ENCODE data around the gene FOXK1. TPM values are rescaled to one million over a fixed set of nuclear protein-coding genes. Genes with fewer than 3 reads are reported as not detected.
"Not testable (repeated sequence)": the region's sequence is repeated elsewhere in the genome, so short reads cannot be mapped to it uniquely, and the experiment has no call there.

Gene FOXK1
- total RNA-seq, 1 experiment from 2014 or later: 17.4 TPM

- Histone ChIP-seq H3K4me3 (no peak overlapping the region), H3K27me3 (replicated peaks) (no peaks in the 10 kb centered on the region), H3K27ac (no peak overlapping the region), H3K36me3 (peaks cover 53% of the 10 kb centered on the region), H3K4me1 (replicated peaks) (no peaks in the 10 kb centered on the region), H3K9me3 (replicated peaks) (no peaks in the 10 kb centered on the region)
- DNase-seq (ENCODE audit: low read depth in 1 of 2, low spot score in 2 of 2): no peak
These were observed 110.5 kb downstream of the FOXK1 start for GRCh38 chr7:4792537-4793126.

- H3K27me3 ChIP-seq (replicated peaks); H3K9me3 ChIP-seq (replicated peaks); DNase-seq (ENCODE audit: low read depth in 1 of 2, low spot score in 2 of 2); H3K4me1 ChIP-seq (replicated peaks); H3K27ac ChIP-seq; H3K4me3 ChIP-seq: not testable (repeated sequence)
- H3K36me3 ChIP-seq: peaks cover 44% of the 10 kb centered on the region
These were observed 111.4 kb downstream of the FOXK1 start for GRCh38 chr7:4793385-4793993.

- not testable (repeated sequence) for H3K4me3 ChIP-seq; H3K4me1 ChIP-seq (replicated peaks); H3K9me3 ChIP-seq (replicated peaks); DNase-seq (ENCODE audit: low read depth in 1 of 2, low spot score in 2 of 2); H3K27me3 ChIP-seq (replicated peaks); H3K27ac ChIP-seq
- H3K36me3 ChIP-seq: peaks cover 38% of the 10 kb centered on the region
These were observed 112.1 kb downstream of the FOXK1 start for GRCh38 chr7:4794171-4794570.

- H3K4me1 ChIP-seq (replicated peaks): no peaks in the 10 kb centered on the region
- no peak overlapping the region for H3K4me3 ChIP-seq
- H3K27ac ChIP-seq: no peak overlapping the region
- peaks cover 32% of the 10 kb centered on the region for H3K36me3 ChIP-seq
- no peaks in the 10 kb centered on the region for H3K27me3 ChIP-seq (replicated peaks)
- DNase-seq (ENCODE audit: low read depth in 1 of 2, low spot score in 2 of 2): no peak
- H3K9me3 ChIP-seq (replicated peaks): no peaks in the 10 kb centered on the region
These were observed 112.7 kb downstream of the FOXK1 start for GRCh38 chr7:4794591-4795350.

- Histone ChIP-seq H3K4me3 (no peak overlapping the region), H3K27me3 (replicated peaks) (no peaks in the 10 kb centered on the region), H3K27ac (no peak overlapping the region), H3K9me3 (replicated peaks) (no peaks in the 10 kb centered on the region), H3K36me3 (peaks cover 17% of the 10 kb centered on the region), H3K4me1 (replicated peaks) (no peaks in the 10 kb centered on the region)
- DNase-seq (ENCODE audit: low read depth in 1 of 2, low spot score in 2 of 2): no peak
These were observed 114.4 kb downstream of the FOXK1 start for GRCh38 chr7:4796453-4796852.

- Histone ChIP-seq H3K9me3 (replicated peaks) (no peaks in the 10 kb centered on the region), H3K4me3 (no peak overlapping the region), H3K27ac (no peak overlapping the region), H3K4me1 (replicated peaks) (no peaks in the 10 kb centered on the region), H3K36me3 (peaks cover 3% of the 10 kb centered on the region), H3K27me3 (replicated peaks) (no peaks in the 10 kb centered on the region)
- DNase-seq (ENCODE audit: low read depth in 1 of 2, low spot score in 2 of 2): peak in 1 of 2 experiments; percentile 42
These were observed 116.0 kb downstream of the FOXK1 start for GRCh38 chr7:4797858-4798705.

GRCh38 chr7:4798706-4799235, 116.7 kb downstream of the FOXK1 start:
- Histone ChIP-seq H3K9me3 (replicated peaks) (no peaks in the 10 kb centered on the region), H3K36me3 (no peaks in the 10 kb centered on the region; the same call in 1 of the 2 replicates), H3K4me1 (replicated peaks) (no peaks in the 10 kb centered on the region), H3K27ac (no peak overlapping the region), H3K27me3 (replicated peaks) (no peaks in the 10 kb centered on the region), H3K4me3 (no peak overlapping the region)
- DNase-seq (ENCODE audit: low read depth in 1 of 2, low spot score in 2 of 2): no peak

GRCh38 chr7:4799508-4800268, 117.6 kb downstream of the FOXK1 start:
- no peaks in the 10 kb centered on the region for H3K9me3 ChIP-seq (replicated peaks)
- no peak overlapping the region for H3K4me3 ChIP-seq
- no peaks in the 10 kb centered on the region for H3K4me1 ChIP-seq (replicated peaks)
- no peaks in the 10 kb centered on the region for H3K36me3 ChIP-seq
- no peak overlapping the region for H3K27ac ChIP-seq
- DNase-seq (ENCODE audit: low read depth in 1 of 2, low spot score in 2 of 2): no peak
- H3K27me3 ChIP-seq (replicated peaks): no peaks in the 10 kb centered on the region

- Histone ChIP-seq H3K36me3 (no peaks in the 10 kb centered on the region), H3K4me3 (no peak overlapping the region), H3K9me3 (replicated peaks) (no peaks in the 10 kb centered on the region), H3K27ac (no peak overlapping the region), H3K4me1 (replicated peaks) (no peaks in the 10 kb centered on the region), H3K27me3 (replicated peaks) (no peaks in the 10 kb centered on the region)
- DNase-seq (ENCODE audit: low read depth in 1 of 2, low spot score in 2 of 2): no peak
These were observed 118.4 kb downstream of the FOXK1 start for GRCh38 chr7:4800487-4800886.

GRCh38 chr7:4800926-4801838, 119.1 kb downstream of the FOXK1 start:
- H3K27ac ChIP-seq: no peak overlapping the region
- no peak overlapping the region for H3K4me3 ChIP-seq
- no peaks in the 10 kb centered on the region for H3K36me3 ChIP-seq
- no peak for DNase-seq (ENCODE audit: low read depth in 1 of 2, low spot score in 2 of 2)
- H3K9me3 ChIP-seq (replicated peaks): no peaks in the 10 kb centered on the region
- no peaks in the 10 kb centered on the region for H3K4me1 ChIP-seq (replicated peaks)
- 0 out of 2 replicates have a peak, but pooled peaks cover 5% of the 10 kb centered on the region for H3K27me3 ChIP-seq (replicated peaks)

GRCh38 chr7:4801839-4802231, 119.7 kb downstream of the FOXK1 start:
- H3K9me3 ChIP-seq (replicated peaks): no peaks in the 10 kb centered on the region
- H3K4me3 ChIP-seq: no peak overlapping the region
- H3K27ac ChIP-seq: no peak overlapping the region
- DNase-seq (ENCODE audit: low read depth in 1 of 2, low spot score in 2 of 2): no peak
- no peaks in the 10 kb centered on the region for H3K4me1 ChIP-seq (replicated peaks)
- no peaks in the 10 kb centered on the region for H3K36me3 ChIP-seq
- H3K27me3 ChIP-seq (replicated peaks): peaks cover 11% of the 10 kb centered on the region; the same call in 1 of the 2 replicates

GRCh38 chr7:4802577-4802976, 120.5 kb downstream of the FOXK1 start:
- H3K27me3 ChIP-seq (replicated peaks): peaks cover 15% of the 10 kb centered on the region; the same call in 1 of the 2 replicates
- H3K9me3 ChIP-seq (replicated peaks); H3K27ac ChIP-seq; H3K4me1 ChIP-seq (replicated peaks); H3K36me3 ChIP-seq; DNase-seq (ENCODE audit: low read depth in 1 of 2, low spot score in 2 of 2); H3K4me3 ChIP-seq: not testable (repeated sequence)

Data from SJSA1 (cell line).